ENCODE measurements around the gene IRS4. TPM values are rescaled to one million over a fixed set of nuclear protein-coding genes. Genes with fewer than 3 reads are reported as not detected.
A peak's percentile ranks its signal among the peaks of the same experiment; 100 is the strongest.

Gene IRS4
- total and polyA plus RNA-seq, 2 of the 8 experiments (the other 6 are each of a cell fraction or from before 2014, with no cell fraction given), result 3.8 to 14.1 TPM

DNA sequence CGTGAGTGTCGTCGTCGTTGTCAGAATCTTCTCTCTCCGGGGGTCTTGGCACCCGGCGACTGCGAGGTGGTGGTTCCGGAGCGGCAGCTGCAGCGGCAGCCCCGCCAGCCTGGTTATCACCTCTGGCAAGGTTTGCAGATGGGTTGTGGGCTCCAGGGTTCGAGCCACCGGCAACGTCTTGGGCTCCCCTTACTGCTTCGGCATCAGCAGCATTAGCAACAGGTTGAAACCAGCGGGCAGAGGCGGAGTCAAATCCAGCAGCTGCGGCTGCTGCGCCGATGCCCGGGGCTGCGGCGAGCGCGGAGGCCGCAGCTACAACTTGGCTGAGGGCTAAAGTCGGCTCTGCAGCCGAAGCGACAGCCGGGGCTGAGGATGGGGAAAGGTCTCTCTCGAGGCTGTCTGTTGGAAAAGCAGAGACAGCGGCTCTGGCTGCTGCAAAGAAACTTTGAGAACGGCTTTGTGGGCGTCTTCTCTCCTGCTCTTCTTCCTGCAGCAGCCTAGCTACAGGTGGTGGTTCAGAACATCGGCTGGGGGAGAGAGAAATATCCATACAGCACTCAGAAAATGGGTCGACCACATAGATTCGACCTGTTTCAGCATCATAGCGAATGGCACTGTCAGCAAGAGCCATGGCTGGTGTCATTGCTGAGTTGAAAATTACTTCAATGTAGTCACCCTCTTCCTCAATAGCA lies 3.6 kb downstream of the IRS4 start (continued):
- TF ChIP-seq NANOG (IDR thresholded peaks at IDR 0.05; ENCODE audit: insufficient read depth, low read depth, low read length, poor library complexity, severe bottlenecking) (no peak), CHD2 (IDR thresholded peaks at IDR 0.05; ENCODE audit: low read length) (no peak), SUZ12 (IDR thresholded peaks at IDR 0.05; ENCODE audit: low read length) (0 out of 2 replicates have a peak, but pooled peaks have one; percentile 33), BCL11A (IDR thresholded peaks at IDR 0.05; ENCODE audit: low read depth in 2 of 2, low read length in 2 of 2) (no peak), YY1 (IDR thresholded peaks at IDR 0.05; ENCODE audit: low read depth, low read length) (no peak), KDM1A (IDR thresholded peaks at IDR 0.05; ENCODE audit: borderline replicate concordance, low read length) (no peak), EP300 (IDR thresholded peaks at IDR 0.05; ENCODE audit: borderline replicate concordance in 1 of 2, low read depth in 2 of 2, low read length in 2 of 2) (no peak), TAF7 (optimal IDR thresholded peaks at IDR 0.05; ENCODE audit: borderline replicate concordance, low read depth, low read length) (no peak), TCF12 (IDR thresholded peaks at IDR 0.05; ENCODE audit: low read depth, low read length) (no peak), CHD1 (IDR thresholded peaks at IDR 0.05; ENCODE audit: low read depth, low read length) (no peak)
- TF ChIP-seq, protein P1, sequence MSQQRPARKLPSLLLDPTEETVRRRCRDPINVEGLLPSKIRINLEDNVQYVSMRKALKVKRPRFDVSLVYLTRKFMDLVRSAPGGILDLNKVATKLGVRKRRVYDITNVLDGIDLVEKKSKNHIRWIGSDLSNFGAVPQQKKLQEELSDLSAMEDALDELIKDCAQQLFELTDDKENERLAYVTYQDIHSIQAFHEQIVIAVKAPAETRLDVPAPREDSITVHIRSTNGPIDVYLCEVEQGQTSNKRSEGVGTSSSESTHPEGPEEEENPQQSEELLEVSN (IDR thresholded peaks at IDR 0.05), result 0 out of 2 replicates have a peak, but pooled peaks have one; percentile 13

All from H1 (cell line).